Activated CD4-positive, alpha-beta T cell treated with anti-CD3 and anti-CD28 coated beads, Interleukin-2, amount 50 U/mL, for 48 hours (primary cell): ENCODE results near the gene PHETA1.

Source experiments
- DNase-seq, 2 experiments: peaks; one replicate each; pipeline ENCODE4 v3.0.0-alpha.2; 2020

The PHETA1 gene

GRCh38 chr12:111319600-111320257 is 49.2 kb downstream of the PHETA1 start:
- no peak for DNase-seq

- no peak for DNase-seq
Observed at GRCh38 chr12:111318450-111318849, 50.4 kb downstream of the PHETA1 start.

GRCh38 chr12:111316671-111317070 is 52.2 kb downstream of the PHETA1 start:
- DNase-seq = no peak

GRCh38 chr12:111314953-111315539 is 53.8 kb downstream of the PHETA1 start:
- no peak for DNase-seq

GRCh38 chr12:111313833-111314259 is 55.0 kb downstream of the PHETA1 start:
- DNase-seq = peak; percentile 72 to 77

- DNase-seq = no peak
Observed at GRCh38 chr12:111312708-111313107, 56.2 kb downstream of the PHETA1 start.

GRCh38 chr12:111312016-111312415 is 56.9 kb downstream of the PHETA1 start:
- no peak for DNase-seq

- DNase-seq = no peak
Observed at GRCh38 chr12:111311011-111311410, 57.9 kb downstream of the PHETA1 start.
